SKM-1 (cell line): ENCODE results near the gene GRK2.

Experiments
- DNase-seq: peaks from one replicate; lab custom pipeline; 2025; ENCODE audit not compliant: unreplicated experiment; lab: John Stamatoyannopoulos, UW

Gene GRK2

DNA sequence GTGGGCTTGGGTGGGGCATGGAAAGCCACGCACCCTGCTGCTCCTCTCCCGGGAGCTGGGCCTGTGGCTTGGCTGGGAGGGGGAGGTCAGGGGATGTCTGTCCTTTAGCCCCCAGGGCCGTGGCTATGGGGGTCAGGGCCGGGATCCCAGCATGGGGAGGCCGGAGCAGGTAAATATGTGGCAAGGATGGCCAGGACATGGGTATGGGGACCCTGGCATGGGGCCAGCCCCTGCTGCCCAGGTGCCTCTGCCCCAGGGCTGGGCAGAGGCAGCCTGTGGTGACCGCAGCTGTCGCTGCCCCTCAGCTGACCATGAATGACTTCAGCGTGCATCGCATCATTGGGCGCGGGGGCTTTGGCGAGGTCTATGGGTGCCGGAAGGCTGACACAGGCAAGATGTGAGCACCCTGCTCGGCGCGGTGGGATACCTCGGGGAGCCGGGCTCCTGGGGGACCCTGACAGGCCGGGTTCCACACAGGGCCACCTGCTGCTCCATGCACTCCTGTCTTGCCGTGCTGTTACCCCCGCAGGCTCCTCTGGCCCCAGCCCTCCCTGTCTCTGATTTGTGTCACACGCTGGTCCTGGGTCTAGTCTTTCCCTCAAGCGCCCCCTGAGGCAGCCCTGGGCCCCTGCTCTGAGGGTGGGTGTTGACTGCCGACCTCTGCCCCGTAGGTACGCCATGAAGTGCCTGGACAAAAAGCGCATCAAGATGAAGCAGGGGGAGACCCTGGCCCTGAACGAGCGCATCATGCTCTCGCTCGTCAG is 14.7 kb downstream of the GRK2 start:
- no peak for DNase-seq

GRCh38 chr11:67281552-67282150 is 15.4 kb downstream of the GRK2 start:
- DNase-seq, result no peak

DNA sequence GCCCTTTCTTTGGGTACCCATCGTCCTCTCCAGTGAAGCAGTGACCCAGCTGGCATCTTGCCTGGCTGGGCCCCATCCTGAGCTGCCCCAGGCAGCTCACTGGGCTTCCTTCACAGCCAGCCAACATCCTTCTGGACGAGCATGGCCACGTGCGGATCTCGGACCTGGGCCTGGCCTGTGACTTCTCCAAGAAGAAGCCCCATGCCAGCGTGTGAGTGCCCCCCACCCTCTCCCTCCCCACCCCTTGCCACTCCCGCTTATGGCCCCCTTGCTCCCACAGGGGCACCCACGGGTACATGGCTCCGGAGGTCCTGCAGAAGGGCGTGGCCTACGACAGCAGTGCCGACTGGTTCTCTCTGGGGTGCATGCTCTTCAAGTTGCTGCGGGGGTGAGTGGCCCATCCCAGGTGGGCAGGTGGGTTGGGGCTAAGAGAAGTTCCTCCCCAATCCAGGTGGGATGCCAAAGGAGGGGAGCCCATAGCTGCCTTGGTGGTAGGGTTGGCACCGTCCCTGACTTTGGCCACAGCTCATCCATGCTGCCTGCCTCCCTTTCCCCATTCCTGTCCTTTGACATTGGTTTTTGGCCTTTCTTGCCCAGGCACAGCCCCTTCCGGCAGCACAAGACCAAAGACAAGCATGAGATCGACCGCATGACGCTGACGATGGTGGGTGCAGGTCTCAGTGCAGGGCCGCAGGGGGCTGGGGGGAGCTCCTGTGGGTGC is 16.0 kb downstream of the GRK2 start:
- DNase-seq, result no peak

GRCh38 chr11:67282876-67283371 is 16.7 kb downstream of the GRK2 start:
- no peak for DNase-seq

GRCh38 chr11:67283481-67283963 is 17.2 kb downstream of the GRK2 start:
- peak; percentile 43 for DNase-seq

- DNase-seq, result no peak
Observed at GRCh38 chr11:67284811-67285540, 18.7 kb downstream of the GRK2 start.

DNA sequence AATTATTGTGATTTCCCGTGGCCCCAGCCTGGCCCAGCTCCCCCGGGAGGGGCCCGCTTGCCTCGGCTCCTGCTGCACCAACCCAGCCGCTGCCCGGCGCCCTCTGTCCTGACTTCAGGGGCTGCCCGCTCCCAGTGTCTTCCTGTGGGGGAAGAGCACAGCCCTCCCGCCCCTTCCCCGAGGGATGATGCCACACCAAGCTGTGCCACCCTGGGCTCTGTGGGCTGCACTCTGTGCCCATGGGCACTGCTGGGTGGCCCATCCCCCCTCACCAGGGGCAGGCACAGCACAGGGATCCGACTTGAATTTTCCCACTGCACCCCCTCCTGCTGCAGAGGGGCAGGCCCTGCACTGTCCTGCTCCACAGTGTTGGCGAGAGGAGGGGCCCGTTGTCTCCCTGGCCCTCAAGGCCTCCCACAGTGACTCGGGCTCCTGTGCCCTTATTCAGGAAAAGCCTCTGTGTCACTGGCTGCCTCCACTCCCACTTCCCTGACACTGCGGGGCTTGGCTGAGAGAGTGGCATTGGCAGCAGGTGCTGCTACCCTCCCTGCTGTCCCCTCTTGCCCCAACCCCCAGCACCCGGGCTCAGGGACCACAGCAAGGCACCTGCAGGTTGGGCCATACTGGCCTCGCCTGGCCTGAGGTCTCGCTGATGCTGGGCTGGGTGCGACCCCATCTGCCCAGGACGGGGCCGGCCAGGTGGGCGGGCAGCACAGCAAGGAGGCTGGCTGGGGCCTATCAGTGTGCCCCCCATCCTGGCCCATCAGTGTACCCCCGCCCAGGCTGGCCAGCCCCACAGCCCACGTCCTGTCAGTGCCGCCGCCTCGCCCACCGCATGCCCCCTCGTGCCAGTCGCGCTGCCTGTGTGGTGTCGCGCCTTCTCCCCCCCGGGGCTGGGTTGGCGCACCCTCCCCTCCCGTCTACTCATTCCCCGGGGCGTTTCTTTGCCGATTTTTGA is 19.5 kb downstream of the GRK2 start:
- DNase-seq, result no peak

DNA sequence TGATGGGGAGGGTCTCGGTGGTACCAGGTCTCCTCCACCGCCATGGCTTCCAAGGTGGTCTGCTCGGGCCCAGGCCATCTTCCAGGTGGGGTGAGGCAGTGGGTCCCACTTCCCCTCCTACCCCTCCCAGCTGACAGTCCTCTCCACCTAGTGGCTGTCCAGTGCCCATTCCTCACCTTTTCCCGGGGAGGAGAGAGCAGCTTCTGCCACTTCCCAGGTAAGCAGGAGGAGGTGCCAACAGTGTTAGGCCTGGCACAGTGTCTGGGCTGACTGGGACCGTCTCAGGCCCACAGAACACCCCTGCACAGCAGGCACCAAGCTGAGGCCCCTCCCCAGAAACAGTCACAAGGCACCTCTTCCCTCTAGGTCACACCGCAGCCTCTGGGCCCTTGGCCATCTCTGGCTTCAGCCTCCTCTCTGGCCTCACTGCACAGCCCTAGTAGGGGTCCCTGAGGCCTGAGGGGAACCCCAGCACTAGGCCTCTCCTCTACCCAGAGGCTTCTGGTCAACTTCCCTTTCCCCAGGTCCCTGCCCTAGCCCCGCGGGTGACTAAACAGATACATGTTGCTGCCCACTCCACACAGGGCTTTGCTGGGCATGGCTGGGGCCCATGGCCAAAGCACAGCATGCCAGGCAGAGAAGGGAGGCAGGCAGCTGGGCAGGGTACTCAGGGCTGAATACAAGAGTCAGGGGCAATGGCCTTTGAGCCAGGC is 20.5 kb downstream of the GRK2 start:
- DNase-seq, result no peak

DNA sequence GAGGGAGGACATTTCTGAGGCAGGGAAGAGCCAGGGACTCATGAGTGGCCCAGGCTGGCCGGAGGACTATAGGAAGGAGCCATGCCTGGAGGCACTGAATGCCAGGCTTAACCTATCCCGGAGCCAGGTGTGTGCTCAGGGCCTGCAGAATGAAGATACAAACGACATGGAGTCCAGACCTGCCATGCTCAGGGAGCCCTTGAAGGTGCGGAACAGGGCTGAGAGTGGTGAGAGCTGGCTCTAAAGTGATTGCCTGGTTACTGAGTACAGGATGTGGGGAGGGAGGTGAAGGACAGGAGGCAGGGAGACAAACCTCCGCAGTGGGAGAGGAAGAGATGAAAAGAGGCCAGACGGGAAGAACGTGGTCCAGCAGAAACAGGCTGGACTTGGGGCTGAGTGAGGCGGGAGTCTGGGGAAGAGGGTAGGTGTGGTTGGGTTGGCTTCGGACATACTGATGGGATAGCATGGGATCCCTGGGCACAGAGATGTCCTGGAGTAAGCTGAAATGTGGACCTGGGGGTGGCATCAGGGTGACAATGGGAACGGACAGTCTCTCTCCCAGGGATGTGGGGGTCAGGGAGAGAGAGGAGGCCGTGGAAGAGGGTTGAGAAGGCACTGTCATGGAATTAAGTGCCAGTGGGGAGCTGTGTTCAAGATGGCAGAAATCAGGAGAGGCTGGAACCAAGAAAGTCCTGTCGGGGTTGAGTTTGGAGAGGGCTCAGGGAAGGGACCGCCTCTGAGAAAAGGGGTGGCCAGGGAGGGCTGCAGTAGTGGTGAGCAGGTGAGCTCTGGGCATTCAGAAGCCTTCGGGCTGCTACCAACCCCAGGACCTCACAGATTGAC is 21.3 kb downstream of the GRK2 start:
- no peak for DNase-seq

GRCh38 chr11:67288198-67288451 is 21.9 kb downstream of the GRK2 start:
- peak; percentile 87 for DNase-seq

GRCh38 chr11:67288452-67289225 is 22.4 kb downstream of the GRK2 start:
- peak; percentile 74 for DNase-seq

GRCh38 chr11:67289226-67289650 is 23.0 kb downstream of the GRK2 start, which contains the start of gene ANKRD13D:
Gene ANKRD13D (plus strand): TSS chr11:67289303. CDS start chr11:67289461, 158 bp downstream.
- no peak for DNase-seq

DNA sequence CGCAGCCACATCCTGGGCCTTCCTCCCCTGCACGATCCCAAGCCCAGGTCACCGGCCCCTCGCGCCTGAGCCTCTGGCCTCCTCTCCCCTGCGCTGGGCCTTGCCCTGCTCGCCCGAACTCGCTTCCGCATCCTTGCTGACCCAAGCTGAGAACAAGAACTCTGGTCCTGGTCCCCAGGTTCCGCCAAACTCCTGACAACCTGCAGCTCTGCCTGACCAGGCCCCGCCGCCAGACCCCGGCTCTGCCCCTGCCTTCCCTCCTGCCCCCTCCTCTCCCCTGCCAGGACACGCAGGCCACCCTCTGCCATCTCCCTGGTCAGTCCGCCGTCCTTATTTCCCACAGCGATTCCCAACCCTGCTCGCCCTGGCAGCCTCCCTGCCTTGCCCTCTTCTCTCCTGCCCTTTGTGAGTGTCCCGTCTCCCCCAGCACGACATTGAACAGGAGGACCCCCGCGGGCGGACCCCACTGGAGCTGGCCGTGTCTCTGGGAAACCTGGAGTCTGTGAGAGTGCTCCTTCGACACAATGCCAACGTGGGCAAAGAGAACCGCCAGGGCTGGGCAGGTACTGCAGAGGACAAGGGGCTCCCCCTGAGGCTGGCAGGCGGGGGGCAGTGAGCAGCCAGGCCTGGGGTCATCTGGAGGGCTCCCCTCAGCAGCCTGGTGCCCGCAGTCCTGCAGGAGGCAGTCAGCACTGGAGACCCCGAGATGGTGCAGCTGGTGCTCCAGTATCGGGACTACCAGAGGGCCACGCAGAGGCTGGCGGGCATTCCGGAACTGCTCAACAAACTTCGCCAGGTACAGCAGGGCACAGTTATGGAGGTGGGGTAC is 23.6 kb downstream of the GRK2 start:
- no peak for DNase-seq

GRCh38 chr11:67290801-67291200 is 24.5 kb downstream of the GRK2 start:
- no peak for DNase-seq

GRCh38 chr11:67291481-67292381 is 25.5 kb downstream of the GRK2 start:
- DNase-seq, result no peak

- DNase-seq, result no peak
Observed at GRCh38 chr11:67292671-67293070, 26.4 kb downstream of the GRK2 start.
